ENCODE measurements around the gene ATRAID.

The ATRAID gene

GRCh38 chr2:27251766-27252165 is 39.9 kb downstream of the ATRAID start:
- DNase-seq, result no peak

GRCh38 chr2:27255187-27255586 is 43.3 kb downstream of the ATRAID start:
- DNase-seq, result no peak

- DNase-seq, result no peak
These were observed 43.8 kb downstream of the ATRAID start for GRCh38 chr2:27255660-27256059.

GRCh38 chr2:27256855-27257454 is 45.1 kb downstream of the ATRAID start:
- DNase-seq, result no peak

GRCh38 chr2:27258051-27258450 is 46.2 kb downstream of the ATRAID start:
- no peak for DNase-seq

- DNase-seq, result no peak
These were observed 49.5 kb downstream of the ATRAID start for GRCh38 chr2:27261241-27261925.

GRCh38 chr2:27261926-27262298 is 50.1 kb downstream of the ATRAID start:
- no peak for DNase-seq

- DNase-seq, result peak; percentile 74 to 90 (median 83)
These were observed 50.8 kb downstream of the ATRAID start, which contains the start of gene SLC30A3 for GRCh38 chr2:27262379-27263286. Gene SLC30A3, minus strand, starts transcription at chr2:27263047. Its CDS starts 141 bp downstream, at chr2:27262906.

GRCh38 chr2:27263287-27264252 is 51.7 kb downstream of the ATRAID start:
- DNase-seq, result no peak

GRCh38 chr2:27264253-27264752 is 52.5 kb downstream of the ATRAID start:
- no peak for DNase-seq

- DNase-seq, result peak; percentile 65 to 88 (median 74)
These were observed 53.1 kb downstream of the ATRAID start for GRCh38 chr2:27264753-27265535.

GRCh38 chr2:27265536-27265870 is 53.7 kb downstream of the ATRAID start:
- DNase-seq, result no peak
